ENCODE measurements around the gene PPP2R3B. TPM values are rescaled to one million over a fixed set of nuclear protein-coding genes. Genes with fewer than 3 reads are reported as not detected.
A peak's percentile ranks its signal among the peaks of the same experiment; 100 is the strongest.

Gene PPP2R3B
- total and polyA plus RNA-seq, 2 of the 13 experiments (the other 11 are each of a cell fraction or from before 2014, with no cell fraction given): 17.0 to 21.4 TPM

DNA sequence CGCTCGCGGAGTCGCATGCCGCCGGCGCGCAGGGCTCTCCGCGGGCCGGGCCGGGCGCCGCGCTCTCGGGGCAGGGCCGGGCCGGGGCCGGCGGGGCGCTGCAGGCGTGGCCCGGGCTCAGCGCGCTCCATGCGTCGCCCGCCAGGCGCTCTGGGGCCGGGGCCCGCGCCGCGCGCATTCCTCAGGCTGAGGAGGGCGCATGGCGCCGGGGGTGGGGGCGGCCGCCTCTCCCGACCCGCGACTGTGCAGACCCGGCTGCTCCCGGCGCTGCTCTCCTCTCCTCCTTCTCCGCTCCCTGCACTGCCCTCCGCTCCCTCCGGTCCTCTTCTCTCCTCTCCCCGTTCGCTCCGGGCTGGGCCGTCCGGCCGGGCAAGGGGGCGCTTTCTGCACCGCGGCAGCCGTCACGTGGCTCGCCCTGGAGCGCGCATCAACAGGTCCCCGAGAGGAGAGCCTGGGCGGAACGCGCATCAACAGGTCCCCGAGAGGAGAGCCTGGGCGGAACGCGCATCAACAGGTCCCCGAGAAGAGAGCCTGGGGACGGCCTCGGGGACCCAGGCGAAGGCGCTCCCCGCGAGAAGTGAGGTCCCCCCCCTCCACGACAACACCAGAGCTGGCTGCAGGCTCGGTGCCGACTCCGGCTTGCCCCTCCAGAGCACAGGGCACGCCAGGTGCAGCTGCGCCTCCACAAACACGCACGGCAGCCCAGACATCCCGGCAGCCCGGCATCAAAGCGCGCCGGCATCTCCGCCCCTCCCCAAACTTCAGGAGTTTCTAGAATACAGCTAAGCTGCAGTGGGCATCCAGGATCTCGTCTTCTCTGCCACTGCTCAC, 12.9 kb downstream of the PPP2R3B start (continued):
- TF ChIP-seq NRL (CRISPR knock-in tag; IDR thresholded peaks at IDR 0.05; ENCODE audit: borderline replicate concordance) (no peak), TAF15 (IDR thresholded peaks at IDR 0.05; ENCODE audit: low read depth, low read length, poor library complexity, severe bottlenecking) (no peak), FOXO1 (CRISPR knock-in tag; IDR thresholded peaks at IDR 0.05) (0 out of 2 replicates have a peak, but pooled peaks have one; percentile 32), NFIB (CRISPR knock-in tag; IDR thresholded peaks at IDR 0.05; ENCODE audit: borderline replicate concordance) (no peak), HES4 (CRISPR knock-in tag; IDR thresholded peaks at IDR 0.05; ENCODE audit: borderline replicate concordance) (no peak), GABPB1 (CRISPR knock-in tag; IDR thresholded peaks at IDR 0.05) (no peak; the same call in 1 of the 2 replicates), ZNF530 (CRISPR knock-in tag; IDR thresholded peaks at IDR 0.05; ENCODE audit: low read depth) (no peak), ZNF737 (CRISPR knock-in tag; IDR thresholded peaks at IDR 0.05; ENCODE audit: borderline replicate concordance) (no peak), FLYWCH1 (CRISPR knock-in tag; IDR thresholded peaks at IDR 0.05) (no peak)
- TF ChIP-seq, protein P1, sequence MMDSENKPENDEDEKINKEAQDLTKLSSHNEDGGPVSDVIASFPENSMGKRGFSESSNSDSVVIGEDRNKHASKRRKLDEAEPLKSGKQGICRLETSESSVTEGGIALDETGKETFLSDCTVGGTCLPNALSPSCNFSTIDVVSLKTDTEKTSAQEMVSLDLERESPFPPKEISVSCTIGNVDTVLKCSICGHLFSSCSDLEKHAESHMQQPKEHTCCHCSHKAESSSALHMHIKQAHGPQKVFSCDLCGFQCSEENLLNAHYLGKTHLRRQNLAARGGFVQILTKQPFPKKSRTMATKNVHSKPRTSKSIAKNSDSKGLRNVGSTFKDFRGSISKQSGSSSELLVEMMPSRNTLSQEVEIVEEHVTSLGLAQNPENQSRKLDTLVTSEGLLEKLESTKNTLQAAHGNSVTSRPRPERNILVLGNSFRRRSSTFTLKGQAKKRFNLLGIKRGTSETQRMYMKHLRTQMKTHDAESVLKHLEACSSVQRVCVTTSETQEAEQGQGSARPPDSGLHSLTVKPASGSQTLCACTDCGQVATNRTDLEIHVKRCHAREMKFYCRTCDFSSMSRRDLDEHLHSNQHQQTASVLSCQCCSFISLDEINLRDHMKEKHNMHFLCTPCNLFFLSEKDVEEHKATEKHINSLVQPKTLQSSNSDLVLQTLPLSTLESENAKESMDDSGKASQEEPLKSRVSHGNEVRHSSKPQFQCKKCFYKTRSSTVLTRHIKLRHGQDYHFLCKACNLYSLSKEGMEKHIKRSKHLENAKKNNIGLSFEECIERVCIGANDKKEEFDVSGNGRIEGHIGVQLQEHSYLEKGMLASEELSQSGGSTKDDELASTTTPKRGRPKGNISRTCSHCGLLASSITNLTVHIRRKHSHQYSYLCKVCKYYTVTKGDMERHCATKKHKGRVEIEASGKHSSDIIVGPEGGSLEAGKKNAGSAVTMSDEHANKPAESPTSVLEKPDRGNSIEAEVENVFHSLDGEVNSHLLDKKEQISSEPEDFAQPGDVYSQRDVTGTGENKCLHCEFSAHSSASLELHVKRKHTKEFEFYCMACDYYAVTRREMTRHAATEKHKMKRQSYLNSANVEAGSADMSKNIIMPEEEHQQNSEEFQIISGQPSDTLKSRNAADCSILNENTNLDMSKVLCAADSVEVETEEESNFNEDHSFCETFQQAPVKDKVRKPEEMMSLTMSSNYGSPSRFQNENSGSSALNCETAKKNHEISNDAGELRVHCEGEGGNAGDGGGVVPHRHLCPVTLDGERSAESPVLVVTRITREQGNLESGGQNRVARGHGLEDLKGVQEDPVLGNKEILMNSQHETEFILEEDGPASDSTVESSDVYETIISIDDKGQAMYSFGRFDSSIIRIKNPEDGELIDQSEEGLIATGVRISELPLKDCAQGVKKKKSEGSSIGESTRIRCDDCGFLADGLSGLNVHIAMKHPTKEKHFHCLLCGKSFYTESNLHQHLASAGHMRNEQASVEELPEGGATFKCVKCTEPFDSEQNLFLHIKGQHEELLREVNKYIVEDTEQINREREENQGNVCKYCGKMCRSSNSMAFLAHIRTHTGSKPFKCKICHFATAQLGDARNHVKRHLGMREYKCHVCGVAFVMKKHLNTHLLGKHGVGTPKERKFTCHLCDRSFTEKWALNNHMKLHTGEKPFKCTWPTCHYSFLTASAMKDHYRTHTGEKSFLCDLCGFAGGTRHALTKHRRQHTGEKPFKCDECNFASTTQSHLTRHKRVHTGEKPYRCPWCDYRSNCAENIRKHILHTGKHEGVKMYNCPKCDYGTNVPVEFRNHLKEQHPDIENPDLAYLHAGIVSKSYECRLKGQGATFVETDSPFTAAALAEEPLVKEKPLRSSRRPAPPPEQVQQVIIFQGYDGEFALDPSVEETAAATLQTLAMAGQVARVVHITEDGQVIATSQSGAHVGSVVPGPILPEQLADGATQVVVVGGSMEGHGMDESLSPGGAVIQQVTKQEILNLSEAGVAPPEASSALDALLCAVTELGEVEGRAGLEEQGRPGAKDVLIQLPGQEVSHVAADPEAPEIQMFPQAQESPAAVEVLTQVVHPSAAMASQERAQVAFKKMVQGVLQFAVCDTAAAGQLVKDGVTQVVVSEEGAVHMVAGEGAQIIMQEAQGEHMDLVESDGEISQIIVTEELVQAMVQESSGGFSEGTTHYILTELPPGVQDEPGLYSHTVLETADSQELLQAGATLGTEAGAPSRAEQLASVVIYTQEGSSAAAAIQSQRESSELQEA (CRISPR knock-in tag; IDR thresholded peaks at IDR 0.05; ENCODE audit: not compliant biosample characterization): no peak
- TF ChIP-seq, protein P2, sequence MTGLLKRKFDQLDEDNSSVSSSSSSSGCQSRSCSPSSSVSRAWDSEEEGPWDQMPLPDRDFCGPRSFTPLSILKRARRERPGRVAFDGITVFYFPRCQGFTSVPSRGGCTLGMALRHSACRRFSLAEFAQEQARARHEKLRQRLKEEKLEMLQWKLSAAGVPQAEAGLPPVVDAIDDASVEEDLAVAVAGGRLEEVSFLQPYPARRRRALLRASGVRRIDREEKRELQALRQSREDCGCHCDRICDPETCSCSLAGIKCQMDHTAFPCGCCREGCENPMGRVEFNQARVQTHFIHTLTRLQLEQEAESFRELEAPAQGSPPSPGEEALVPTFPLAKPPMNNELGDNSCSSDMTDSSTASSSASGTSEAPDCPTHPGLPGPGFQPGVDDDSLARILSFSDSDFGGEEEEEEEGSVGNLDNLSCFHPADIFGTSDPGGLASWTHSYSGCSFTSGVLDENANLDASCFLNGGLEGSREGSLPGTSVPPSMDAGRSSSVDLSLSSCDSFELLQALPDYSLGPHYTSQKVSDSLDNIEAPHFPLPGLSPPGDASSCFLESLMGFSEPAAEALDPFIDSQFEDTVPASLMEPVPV (CRISPR knock-in tag; IDR thresholded peaks at IDR 0.05): no peak
- TF ChIP-seq, protein P3, sequence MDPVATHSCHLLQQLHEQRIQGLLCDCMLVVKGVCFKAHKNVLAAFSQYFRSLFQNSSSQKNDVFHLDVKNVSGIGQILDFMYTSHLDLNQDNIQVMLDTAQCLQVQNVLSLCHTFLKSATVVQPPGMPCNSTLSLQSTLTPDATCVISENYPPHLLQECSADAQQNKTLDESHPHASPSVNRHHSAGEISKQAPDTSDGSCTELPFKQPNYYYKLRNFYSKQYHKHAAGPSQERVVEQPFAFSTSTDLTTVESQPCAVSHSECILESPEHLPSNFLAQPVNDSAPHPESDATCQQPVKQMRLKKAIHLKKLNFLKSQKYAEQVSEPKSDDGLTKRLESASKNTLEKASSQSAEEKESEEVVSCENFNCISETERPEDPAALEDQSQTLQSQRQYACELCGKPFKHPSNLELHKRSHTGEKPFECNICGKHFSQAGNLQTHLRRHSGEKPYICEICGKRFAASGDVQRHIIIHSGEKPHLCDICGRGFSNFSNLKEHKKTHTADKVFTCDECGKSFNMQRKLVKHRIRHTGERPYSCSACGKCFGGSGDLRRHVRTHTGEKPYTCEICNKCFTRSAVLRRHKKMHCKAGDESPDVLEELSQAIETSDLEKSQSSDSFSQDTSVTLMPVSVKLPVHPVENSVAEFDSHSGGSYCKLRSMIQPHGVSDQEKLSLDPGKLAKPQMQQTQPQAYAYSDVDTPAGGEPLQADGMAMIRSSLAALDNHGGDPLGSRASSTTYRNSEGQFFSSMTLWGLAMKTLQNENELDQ (CRISPR knock-in tag; IDR thresholded peaks at IDR 0.05; ENCODE audit: borderline replicate concordance): no peak
- TF ChIP-seq, protein P4, sequence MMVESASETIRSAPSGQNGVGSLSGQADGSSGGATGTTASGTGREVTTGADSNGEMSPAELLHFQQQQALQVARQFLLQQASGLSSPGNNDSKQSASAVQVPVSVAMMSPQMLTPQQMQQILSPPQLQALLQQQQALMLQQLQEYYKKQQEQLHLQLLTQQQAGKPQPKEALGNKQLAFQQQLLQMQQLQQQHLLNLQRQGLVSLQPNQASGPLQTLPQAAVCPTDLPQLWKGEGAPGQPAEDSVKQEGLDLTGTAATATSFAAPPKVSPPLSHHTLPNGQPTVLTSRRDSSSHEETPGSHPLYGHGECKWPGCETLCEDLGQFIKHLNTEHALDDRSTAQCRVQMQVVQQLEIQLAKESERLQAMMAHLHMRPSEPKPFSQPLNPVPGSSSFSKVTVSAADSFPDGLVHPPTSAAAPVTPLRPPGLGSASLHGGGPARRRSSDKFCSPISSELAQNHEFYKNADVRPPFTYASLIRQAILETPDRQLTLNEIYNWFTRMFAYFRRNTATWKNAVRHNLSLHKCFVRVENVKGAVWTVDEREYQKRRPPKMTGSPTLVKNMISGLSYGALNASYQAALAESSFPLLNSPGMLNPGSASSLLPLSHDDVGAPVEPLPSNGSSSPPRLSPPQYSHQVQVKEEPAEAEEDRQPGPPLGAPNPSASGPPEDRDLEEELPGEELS (CRISPR knock-in tag; IDR thresholded peaks at IDR 0.05): no peak

Data from HepG2 (cell line).